Measurements from ENCODE around the gene CP. TPM values are rescaled to one million over a fixed set of nuclear protein-coding genes. Genes with fewer than 3 reads are reported as not detected.
"Not testable (repeated sequence)": the region's sequence is repeated elsewhere in the genome, so short reads cannot be mapped to it uniquely, and the experiment has no call there.

Gene CP
- total RNA-seq, 2 experiments from 2014 or later, result not detected

DNA sequence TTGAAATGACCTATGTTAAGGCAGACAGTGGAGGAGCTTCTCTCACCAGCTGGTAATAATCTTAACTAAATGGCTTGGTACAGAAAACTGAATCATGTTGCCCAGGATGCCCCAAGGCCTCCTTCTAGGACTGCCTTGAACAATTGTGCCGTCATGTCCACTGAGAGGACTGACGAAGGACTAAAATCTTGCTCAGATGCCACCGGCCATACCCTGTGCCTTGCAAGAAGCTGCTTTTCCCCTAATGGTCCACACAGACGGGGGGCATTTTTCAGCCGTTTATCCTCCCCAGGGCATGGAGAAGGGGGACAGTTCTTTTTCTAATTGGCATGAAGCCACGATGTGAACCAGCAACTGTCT lies 1.8 kb upstream of the CP start:
- ChIA-PET CTCF (no interaction called here), POLR2A (no interaction called here)
- H3K27ac Mint-ChIP-seq, result no peak overlapping the region
- DNase-seq, result no peak
- peaks cover 21% of the 10 kb centered on the region for H3K4me1 Mint-ChIP-seq (ENCODE audit: low read depth)
- intact Hi-C loops (cut with micrococcal nuclease), result loop anchor here (10.0 kb wide), 1 partner anchor 481 kb away; no protein-coding TSS in a partner anchor
- H3K4me3 Mint-ChIP-seq, result no peak overlapping the region
- peaks cover 3% of the 10 kb centered on the region for H3K27me3 Mint-ChIP-seq
- no peaks in the 10 kb centered on the region for H3K36me3 Mint-ChIP-seq
- H3K9me3 Mint-ChIP-seq, result no peaks in the 10 kb centered on the region

DNA sequence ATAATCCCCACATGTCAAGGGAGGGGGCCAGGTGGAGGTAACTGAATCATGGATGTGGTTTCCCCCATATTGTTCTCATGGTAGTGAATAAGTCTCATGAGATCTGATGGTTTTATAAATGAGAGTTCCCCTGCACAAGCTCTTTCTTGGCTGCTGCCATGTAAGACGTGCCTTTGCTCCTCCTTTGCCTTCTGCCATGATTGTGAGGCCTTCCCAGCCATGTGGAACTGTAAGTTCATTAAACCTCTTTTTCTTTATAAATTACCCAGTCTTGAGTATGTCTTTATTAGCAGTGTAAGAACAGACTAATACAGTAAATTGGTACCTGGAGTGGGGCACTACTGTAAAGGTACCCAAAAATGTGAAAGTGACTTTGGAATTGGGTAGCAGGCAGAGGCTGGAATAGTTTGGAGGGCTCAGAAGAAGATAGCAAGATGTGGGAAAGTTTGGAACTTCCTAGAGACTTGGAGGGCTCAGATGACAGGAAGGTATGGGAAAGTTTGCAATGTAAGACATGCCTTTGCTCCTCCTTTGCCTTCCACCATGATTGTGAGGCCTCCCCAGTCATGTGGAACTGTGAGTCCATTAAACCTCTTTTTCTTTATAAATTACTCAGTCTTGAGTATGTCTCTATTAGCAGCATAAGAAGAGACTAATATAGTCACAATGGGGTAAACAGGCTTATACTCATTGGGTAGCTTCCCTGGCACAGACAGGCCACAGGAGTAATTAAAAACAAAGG lies 2.1 kb downstream of the CP start:
- DNase-seq; H3K4me1 Mint-ChIP-seq (ENCODE audit: low read depth); H3K9me3 Mint-ChIP-seq; POLR2A ChIA-PET; H3K27me3 Mint-ChIP-seq; H3K36me3 Mint-ChIP-seq; H3K4me3 Mint-ChIP-seq; H3K27ac Mint-ChIP-seq; CTCF ChIA-PET: not testable (repeated sequence)
- intact Hi-C loops (cut with micrococcal nuclease), result loop anchor here (10.0 kb wide), 1 partner anchor 485 kb away; no protein-coding TSS in a partner anchor

DNA sequence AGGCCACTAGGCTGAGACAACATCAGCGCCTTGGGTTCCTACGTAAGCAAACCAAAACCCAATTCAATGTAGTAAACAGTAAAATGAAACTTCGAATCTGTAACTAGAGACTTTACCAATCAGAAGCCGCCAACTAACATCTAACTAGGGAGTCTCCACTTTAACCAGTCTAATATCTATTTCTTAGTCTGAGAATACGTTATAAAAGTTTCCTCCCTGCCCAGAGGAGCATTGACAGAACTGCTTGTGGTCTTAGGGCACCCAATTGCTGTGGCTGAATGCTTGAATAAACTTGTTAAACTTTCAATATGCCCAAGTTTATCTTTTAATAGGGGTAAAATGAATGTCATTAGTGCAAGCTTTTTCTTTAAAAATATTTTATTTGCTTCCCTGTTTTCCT lies 4.3 kb downstream of the CP start:
- no peak for DNase-seq
- Mint-ChIP-seq H3K27ac (no peak overlapping the region), H3K9me3 (no peaks in the 10 kb centered on the region), H3K27me3 (no peaks in the 10 kb centered on the region), H3K36me3 (no peaks in the 10 kb centered on the region), H3K4me3 (no peak overlapping the region), H3K4me1 (ENCODE audit: low read depth) (no peaks in the 10 kb centered on the region)
- intact Hi-C loops (cut with micrococcal nuclease), result no loop called here
- ChIA-PET CTCF (no interaction called here), POLR2A (no interaction called here)

DNA sequence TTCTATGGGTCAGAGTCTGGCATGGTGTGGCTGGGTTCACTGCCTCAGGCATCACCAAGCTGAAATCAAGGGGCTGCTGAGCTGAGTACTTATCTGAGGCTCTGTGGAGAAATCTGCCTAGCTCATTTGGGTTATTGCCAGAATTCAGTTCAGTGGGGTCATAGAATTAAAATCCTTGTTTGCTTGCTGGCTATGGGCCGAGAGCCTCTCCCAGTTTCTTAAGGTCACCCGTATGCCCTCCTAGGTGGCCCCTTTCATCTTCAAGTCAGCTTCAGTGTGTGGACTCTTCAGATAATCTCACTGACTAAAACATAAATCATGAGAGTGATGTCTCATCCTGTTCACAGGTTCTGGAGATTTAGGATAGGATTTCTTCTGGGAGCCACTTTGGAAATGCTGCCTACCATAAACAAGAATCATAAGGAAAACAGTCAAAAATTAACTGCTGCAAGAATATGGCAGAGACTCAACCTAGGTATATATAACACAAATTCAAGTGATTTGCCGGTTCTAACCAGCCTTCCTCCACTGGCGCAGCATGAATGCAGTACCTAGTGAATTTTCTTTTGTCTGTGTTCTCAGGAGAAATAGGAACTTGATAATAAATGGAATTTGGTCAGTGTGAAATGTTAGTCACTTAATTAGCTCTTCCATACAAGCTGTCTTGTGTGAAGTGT lies 5.3 kb downstream of the CP start:
- no peak overlapping the region for H3K4me3 Mint-ChIP-seq
- no peaks in the 10 kb centered on the region for H3K9me3 Mint-ChIP-seq
- no peak for DNase-seq
- ChIA-PET CTCF (no interaction called here), POLR2A (no interaction called here)
- no peaks in the 10 kb centered on the region for H3K36me3 Mint-ChIP-seq
- intact Hi-C loops (cut with micrococcal nuclease), result no loop called here
- H3K4me1 Mint-ChIP-seq (ENCODE audit: low read depth), result no peaks in the 10 kb centered on the region
- no peaks in the 10 kb centered on the region for H3K27me3 Mint-ChIP-seq
- H3K27ac Mint-ChIP-seq, result no peak overlapping the region

DNA sequence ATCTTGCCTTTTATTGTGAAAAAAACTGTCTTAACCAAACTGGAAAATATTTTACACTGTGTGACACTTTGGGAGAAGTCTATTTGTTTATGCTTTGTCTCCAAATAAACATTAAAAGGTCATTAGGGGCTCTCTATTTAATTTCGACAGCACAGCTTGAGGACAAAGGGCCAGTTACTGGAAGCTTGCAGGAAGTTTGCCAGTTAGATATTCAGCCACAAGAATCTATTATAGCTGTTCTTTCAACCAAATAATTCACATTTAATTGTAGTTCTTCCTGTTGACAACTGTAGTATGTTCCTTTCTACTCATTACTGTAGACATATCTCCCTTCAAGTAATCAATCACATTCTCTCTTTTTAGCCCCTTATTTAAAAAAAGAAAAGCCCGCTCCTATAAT lies 6.1 kb downstream of the CP start:
- ChIA-PET POLR2A (no interaction called here), CTCF (no interaction called here)
- DNase-seq, result no peak
- Mint-ChIP-seq H3K4me3 (no peak overlapping the region), H3K27me3 (peaks cover 3% of the 10 kb centered on the region), H3K36me3 (no peaks in the 10 kb centered on the region), H3K27ac (no peak overlapping the region), H3K4me1 (ENCODE audit: low read depth) (no peaks in the 10 kb centered on the region), H3K9me3 (no peaks in the 10 kb centered on the region)
- intact Hi-C loops (cut with micrococcal nuclease), result no loop called here

DNA sequence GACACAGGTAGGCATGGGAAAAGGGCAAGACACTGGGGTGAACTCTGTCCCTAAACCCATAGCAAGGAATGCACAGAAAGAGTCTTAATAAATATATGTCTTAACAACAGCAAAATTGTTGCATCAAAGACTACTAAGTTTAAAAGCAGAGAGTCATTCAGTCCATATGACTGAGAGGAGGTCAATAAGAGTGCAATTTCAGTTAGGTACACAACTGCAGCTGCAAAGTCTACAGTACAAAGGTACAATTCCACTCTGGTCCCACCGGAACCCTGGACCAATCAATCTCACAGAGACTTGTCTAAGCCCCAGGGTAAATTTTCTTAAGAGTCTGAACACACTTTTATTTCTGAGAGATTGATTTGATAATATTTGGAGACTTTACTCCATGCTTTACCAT lies 6.9 kb downstream of the CP start:
- Mint-ChIP-seq H3K27me3 (peaks cover 3% of the 10 kb centered on the region), H3K4me1 (ENCODE audit: low read depth) (no peaks in the 10 kb centered on the region), H3K4me3 (no peak overlapping the region), H3K27ac (no peak overlapping the region), H3K36me3 (no peaks in the 10 kb centered on the region), H3K9me3 (no peaks in the 10 kb centered on the region)
- ChIA-PET POLR2A (no interaction called here), CTCF (no interaction called here)
- intact Hi-C loops (cut with micrococcal nuclease), result no loop called here
- no peak for DNase-seq

DNA sequence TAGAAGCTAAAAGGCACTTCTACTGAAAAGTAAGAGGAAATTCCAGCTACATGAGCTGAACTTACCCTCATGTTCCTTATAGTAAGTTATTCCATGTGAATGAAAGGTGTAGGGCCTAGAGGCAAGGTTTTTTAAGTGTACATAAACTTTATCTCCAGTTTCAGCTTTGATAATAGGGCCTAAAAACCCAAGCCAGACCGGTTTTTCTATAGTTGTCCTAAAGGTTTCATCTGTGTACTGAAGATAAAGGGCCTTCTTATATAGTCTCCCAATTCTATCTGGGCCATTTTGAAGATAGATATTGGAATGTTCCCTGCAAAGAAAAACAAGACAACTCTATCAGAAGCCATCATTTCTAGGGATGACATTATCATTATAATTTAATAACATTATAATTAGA lies 9.2 kb downstream of the CP start:
- CTCF ChIA-PET, result interaction anchor here (0.6 to 1.0 kb wide), 3 partner anchors 9 to 253 kb away, joined by 3 read pairs; no protein-coding TSS in a partner anchor
- POLR2A ChIA-PET, result no interaction called here
- no peak for DNase-seq
- peaks cover 3% of the 10 kb centered on the region for H3K27me3 Mint-ChIP-seq
- intact Hi-C loops (cut with micrococcal nuclease), result no loop called here
- H3K4me1 Mint-ChIP-seq (ENCODE audit: low read depth), result no peaks in the 10 kb centered on the region
- H3K36me3 Mint-ChIP-seq, result no peaks in the 10 kb centered on the region
- no peaks in the 10 kb centered on the region for H3K9me3 Mint-ChIP-seq
- no peak overlapping the region for H3K4me3 Mint-ChIP-seq
- H3K27ac Mint-ChIP-seq, result no peak overlapping the region

DNA sequence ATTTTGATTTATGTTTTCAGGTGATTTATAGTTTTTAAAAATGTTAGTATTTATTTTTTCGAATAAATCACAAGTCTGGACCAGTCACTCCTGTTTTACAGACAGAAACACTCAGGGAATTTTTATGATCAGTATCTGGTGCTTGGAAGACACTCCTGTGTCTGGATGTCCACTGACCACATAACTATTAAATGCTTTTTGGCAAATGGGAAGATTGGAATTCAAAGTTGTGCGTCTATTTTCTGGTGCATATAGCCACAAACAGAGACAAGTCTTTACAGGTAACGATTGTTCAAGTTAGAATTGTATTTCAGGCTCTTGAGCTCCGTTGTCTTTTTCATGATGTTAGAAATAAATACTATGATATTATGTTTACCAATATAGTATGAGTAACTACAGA lies 12.2 kb downstream of the CP start:
- Mint-ChIP-seq H3K4me1 (ENCODE audit: low read depth) (no peaks in the 10 kb centered on the region), H3K4me3 (no peak overlapping the region), H3K9me3 (no peaks in the 10 kb centered on the region), H3K36me3 (no peaks in the 10 kb centered on the region), H3K27me3 (peaks cover 8% of the 10 kb centered on the region), H3K27ac (no peak overlapping the region)
- intact Hi-C loops (cut with micrococcal nuclease), result no loop called here
- CTCF ChIA-PET, result no interaction called here
- POLR2A ChIA-PET, result no interaction called here
- no peak for DNase-seq

DNA sequence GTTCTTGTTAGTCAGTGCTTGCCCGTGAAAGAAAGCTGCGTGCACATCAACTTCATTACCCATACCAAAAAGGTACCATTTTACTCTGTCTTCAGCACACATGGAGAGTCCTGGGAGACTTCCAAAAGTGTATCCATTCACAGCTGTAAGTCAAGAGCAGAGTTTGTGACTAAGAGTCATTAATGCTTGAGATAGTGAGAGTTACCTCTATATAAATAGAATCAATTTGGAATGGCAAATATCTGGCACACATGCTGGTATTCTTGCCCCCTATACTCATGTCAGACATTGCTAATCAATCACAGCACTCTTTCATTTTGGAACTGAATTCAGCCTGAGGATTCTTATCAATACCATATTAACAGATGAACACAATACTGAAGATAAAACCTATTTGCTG lies 14.2 kb downstream of the CP start:
- H3K4me1 Mint-ChIP-seq (ENCODE audit: low read depth), result peaks cover 4% of the 10 kb centered on the region
- no peak for DNase-seq
- H3K27ac Mint-ChIP-seq, result no peak overlapping the region
- H3K9me3 Mint-ChIP-seq, result no peaks in the 10 kb centered on the region
- POLR2A ChIA-PET, result no interaction called here
- no peaks in the 10 kb centered on the region for H3K36me3 Mint-ChIP-seq
- intact Hi-C loops (cut with micrococcal nuclease), result no loop called here
- no peak overlapping the region for H3K4me3 Mint-ChIP-seq
- H3K27me3 Mint-ChIP-seq, result peaks cover 11% of the 10 kb centered on the region
- CTCF ChIA-PET, result no interaction called here

DNA sequence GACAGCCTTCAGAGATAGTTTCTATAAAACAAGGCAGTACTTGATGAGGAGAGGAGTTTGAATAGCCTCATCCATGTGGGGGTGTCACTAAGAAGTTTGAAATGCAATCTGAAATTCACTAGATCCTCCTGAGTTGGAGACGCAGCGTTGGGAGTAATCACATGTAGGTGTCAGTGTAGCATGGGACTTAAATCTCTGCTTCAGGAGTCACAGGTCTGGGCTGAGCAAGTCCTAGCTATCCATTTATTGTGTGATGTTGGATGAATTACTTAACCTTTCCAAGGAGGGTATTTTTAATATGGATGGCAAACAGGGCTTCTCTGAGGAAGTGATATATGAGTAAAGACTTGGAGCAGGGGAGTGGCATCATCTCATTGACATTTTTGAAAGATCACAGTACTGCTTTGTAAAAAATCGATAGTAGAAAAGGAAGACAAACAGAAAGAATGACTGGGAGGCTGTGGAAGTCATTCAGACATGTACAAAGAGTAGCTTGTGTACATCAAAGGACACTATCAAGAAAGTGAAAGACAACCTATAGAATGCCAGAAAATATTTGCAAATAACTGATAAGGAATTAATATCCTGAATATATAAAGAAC lies 17.1 kb downstream of the CP start:
- Mint-ChIP-seq H3K27ac (no peak overlapping the region), H3K4me1 (ENCODE audit: low read depth) (peaks cover 4% of the 10 kb centered on the region), H3K36me3 (no peaks in the 10 kb centered on the region), H3K4me3 (no peak overlapping the region), H3K27me3 (peaks cover 8% of the 10 kb centered on the region), H3K9me3 (no peaks in the 10 kb centered on the region)
- intact Hi-C loops (cut with micrococcal nuclease), result no loop called here
- DNase-seq, result no peak
- ChIA-PET POLR2A (no interaction called here), CTCF (no interaction called here)

DNA sequence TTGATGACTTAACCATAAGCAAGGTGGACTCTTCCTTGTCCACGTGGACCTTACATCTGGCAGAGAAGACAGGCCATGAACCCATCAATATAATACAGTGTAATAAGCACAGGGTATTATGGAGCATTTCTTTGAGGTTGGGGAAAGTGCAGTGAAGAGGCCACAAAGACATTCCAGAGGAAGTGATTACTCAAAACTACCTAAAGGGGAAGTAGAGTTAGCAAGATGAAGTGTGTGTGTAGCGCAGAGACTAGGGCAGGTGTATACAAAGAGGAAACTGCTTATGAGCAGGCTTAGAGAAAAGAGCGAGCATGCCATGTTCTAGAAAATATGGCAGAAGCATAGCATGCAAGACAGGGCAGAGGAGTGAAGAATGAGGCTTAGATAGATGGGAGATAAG lies 17.9 kb downstream of the CP start:
- Mint-ChIP-seq H3K4me3 (no peak overlapping the region), H3K9me3 (no peaks in the 10 kb centered on the region), H3K27ac (no peak overlapping the region), H3K4me1 (ENCODE audit: low read depth) (peaks cover 4% of the 10 kb centered on the region), H3K36me3 (no peaks in the 10 kb centered on the region), H3K27me3 (peaks cover 8% of the 10 kb centered on the region)
- intact Hi-C loops (cut with micrococcal nuclease), result no loop called here
- ChIA-PET CTCF (no interaction called here), POLR2A (no interaction called here)
- DNase-seq, result no peak

DNA sequence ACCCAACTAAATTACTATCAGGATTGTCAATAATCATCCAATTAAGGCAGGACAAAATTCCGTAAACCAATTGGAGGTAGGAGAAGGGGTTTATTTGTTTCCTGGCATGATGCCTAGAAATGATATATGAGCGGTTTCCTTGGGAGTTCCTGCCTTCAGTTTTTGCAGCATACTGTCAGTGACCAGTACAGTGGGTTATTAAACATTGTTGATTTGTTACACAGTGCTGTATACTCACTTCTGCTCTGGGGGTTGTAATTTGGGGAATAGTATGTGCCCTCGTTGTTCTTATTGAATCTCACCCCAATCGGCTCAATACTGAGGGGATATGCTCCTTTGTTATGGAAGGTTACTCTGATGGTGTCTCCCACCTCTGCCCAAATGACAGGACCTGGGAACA lies 22.2 kb downstream of the CP start:
- CTCF ChIA-PET, result no interaction called here
- intact Hi-C loops (cut with micrococcal nuclease), result no loop called here
- POLR2A ChIA-PET, result no interaction called here
- H3K9me3 Mint-ChIP-seq, result no peaks in the 10 kb centered on the region
- no peak overlapping the region for H3K27ac Mint-ChIP-seq
- peaks cover 8% of the 10 kb centered on the region for H3K27me3 Mint-ChIP-seq
- peaks cover 4% of the 10 kb centered on the region for H3K4me1 Mint-ChIP-seq (ENCODE audit: low read depth)
- no peaks in the 10 kb centered on the region for H3K36me3 Mint-ChIP-seq
- H3K4me3 Mint-ChIP-seq, result no peak overlapping the region
- DNase-seq, result no peak

DNA sequence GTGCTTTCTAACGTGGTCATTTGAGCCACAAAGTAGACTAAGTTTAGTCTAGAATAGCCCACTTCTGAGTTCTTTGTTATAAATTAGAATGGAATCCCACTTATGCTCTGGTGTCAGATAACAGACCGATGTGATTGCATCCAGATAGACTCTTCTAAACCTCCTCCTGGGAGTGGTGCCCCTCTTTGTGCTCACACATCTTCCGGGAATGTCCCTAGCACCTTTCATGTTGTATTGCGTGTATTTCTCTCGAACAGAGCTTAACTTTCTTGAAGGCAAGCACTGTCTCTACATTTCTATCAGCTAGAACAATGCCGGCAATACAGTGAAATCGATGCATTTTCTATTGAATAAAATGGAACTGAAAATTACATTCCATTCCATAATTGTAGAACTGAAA lies 23.0 kb downstream of the CP start:
- DNase-seq, result no peak
- Mint-ChIP-seq H3K4me1 (ENCODE audit: low read depth) (peaks cover under 1% of the 10 kb centered on the region), H3K27ac (no peak overlapping the region), H3K27me3 (peaks cover 5% of the 10 kb centered on the region), H3K9me3 (no peaks in the 10 kb centered on the region), H3K4me3 (no peak overlapping the region), H3K36me3 (no peaks in the 10 kb centered on the region)
- POLR2A ChIA-PET, result no interaction called here
- CTCF ChIA-PET, result no interaction called here
- intact Hi-C loops (cut with micrococcal nuclease), result no loop called here

All from activated CD4-positive, alpha-beta memory T cell treated with anti-CD3 and anti-CD28 coated beads for 36 hours (primary cell).